Brain microvascular endothelial cell (primary cell): Measurements from ENCODE around the gene CFAP20DC.
"Not testable (repeated sequence)": the region's sequence is repeated elsewhere in the genome, so short reads cannot be mapped to it uniquely, and the experiment has no call there.

ENCODE experiments used
- DNase-seq: peaks from one replicate; pipeline ENCODE4 v3.0.0-alpha.2; 2020
- H3K27ac ChIP-seq: fragments of 250-450 bp; sonication (Bioruptor Pico); 2 replicates; pipeline ENCODE4 v1.5.1; 2020; ENCODE audit warnings: mild to moderate bottlenecking, moderate library complexity
- H3K27me3 ChIP-seq: fragments of 250-450 bp; sonication (Bioruptor Pico); replicated peaks from 2 replicates; pipeline ENCODE4 v1.5.1; 2020; ENCODE audit warnings: mild to moderate bottlenecking
- H3K36me3 ChIP-seq: fragments of 250-450 bp; sonication (Bioruptor Pico); replicated peaks from 2 replicates; pipeline ENCODE4 v1.5.1; 2020; ENCODE audit warnings: mild to moderate bottlenecking
- H3K4me3 ChIP-seq: 2 replicates; pipeline ENCODE4 v1.5.1; 2011; ENCODE audit warnings: low read depth, mild to moderate bottlenecking, control low read depth, low read length, moderate library complexity
- CTCF ChIP-seq: IDR thresholded peaks from 2 replicates; pipeline ENCODE4 v1.5.1; 2011; ENCODE audit warnings: low read depth, mild to moderate bottlenecking, moderate library complexity, low read length, control low read depth, inconsistent platforms; ENCODE audit errors: missing control alignments
- in situ Hi-C: cut with HindIII; loops from 2 replicates; pipeline ENCODE4 v1.10.0; 2017; ENCODE audit warnings: low sequenced_read_pairs, low pct_ligation_motif_present

CFAP20DC gene

DNA sequence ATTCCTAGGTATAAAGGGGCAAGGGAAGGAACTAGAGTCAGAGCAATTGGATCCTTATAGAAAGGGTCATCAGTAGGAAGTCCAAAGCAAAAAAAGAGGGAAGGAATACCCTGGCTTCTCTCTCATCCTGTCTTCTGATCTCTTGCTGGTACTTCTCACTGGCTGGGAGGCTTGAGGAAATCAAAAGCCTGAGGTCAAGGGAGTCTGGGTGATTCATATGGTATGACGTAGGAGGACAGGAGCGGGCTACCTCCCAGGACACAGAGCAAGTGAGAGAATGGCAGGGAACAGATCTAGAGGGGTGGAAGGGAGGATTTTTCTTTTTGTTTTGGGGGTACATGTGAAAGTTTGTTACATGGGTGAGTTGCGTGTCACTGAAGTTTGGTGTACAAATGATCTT is 76.0 kb downstream of the CFAP20DC start:
- Histone ChIP-seq H3K4me3 (no peak overlapping the region), H3K27me3 (no peaks in the 10 kb centered on the region), H3K36me3 (no peaks in the 10 kb centered on the region), H3K27ac (no peak overlapping the region)
- DNase-seq, result peak; percentile 86
- no peak for TF ChIP-seq CTCF
- in situ Hi-C loops, result no loop called here

- H3K27ac ChIP-seq, DNase-seq, H3K4me3 ChIP-seq, H3K27me3 ChIP-seq, in situ Hi-C loops, H3K36me3 ChIP-seq: not testable (repeated sequence)
Observed at GRCh38 chr3:58967866-58968265, 82.0 kb downstream of the CFAP20DC start.

DNA sequence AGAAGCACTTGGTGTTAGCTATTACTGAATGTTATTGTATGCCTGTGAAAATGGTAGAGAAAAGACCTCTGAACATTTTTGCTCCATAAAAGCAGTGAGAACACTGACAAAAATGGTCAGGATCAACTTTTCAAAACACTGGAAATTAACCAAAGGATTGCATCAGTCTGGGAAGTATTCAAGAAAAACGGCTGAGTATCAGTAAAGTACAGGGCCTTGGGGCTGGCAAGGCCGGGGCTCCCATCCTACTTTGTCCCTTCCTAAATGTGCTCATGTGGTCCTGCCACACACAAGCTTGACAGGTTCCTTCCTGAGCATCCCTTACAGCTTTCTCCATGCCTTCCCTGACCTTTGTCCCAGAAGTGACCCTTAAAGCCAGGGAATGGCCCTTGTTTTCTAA is 84.0 kb downstream of the CFAP20DC start:
- no peak overlapping the region for H3K27ac ChIP-seq
- no peak for TF ChIP-seq CTCF
- in situ Hi-C loops, result no loop called here

DNA sequence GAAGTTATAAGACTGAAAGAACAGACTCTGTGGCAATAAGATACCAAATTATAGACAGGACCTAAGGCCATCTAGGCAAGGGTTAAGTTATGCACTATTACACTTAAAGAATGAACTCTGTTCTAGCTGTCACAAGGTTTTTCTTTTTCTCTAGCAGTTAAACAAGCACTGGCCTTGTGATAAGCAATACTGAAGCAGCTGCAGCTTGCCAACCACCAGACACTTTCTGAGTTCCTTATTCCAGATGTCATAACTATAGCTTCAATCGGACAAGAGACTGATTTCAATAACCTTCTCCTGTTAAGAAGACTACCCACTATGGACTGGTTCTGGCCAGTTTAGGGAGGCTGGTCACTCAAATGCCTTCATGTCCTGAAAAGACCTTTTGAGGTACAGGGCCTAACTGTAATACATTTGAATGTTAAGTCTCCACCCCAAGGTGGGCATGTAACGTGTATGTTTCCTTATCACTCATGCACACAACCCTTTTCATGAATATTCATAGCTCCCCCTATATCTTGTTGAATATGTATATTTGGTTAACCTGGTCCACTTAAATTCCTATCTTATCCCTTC is 85.8 kb downstream of the CFAP20DC start:
- in situ Hi-C loops, result no loop called here
- Histone ChIP-seq H3K27ac (no peak overlapping the region), H3K36me3 (no peaks in the 10 kb centered on the region), H3K27me3 (no peaks in the 10 kb centered on the region), H3K4me3 (no peak overlapping the region)
- no peak for TF ChIP-seq CTCF
- DNase-seq, result no peak

More for the DNA sequence above, 84.0 kb downstream of the CFAP20DC start:
- Histone ChIP-seq H3K4me3 (no peak overlapping the region), H3K27me3 (no peaks in the 10 kb centered on the region), H3K36me3 (no peaks in the 10 kb centered on the region)
- no peak for DNase-seq

GRCh38 chr3:58962816-58963215 is 87.0 kb downstream of the CFAP20DC start:
- TF ChIP-seq CTCF, result no peak
- H3K36me3 ChIP-seq, result no peaks in the 10 kb centered on the region
- DNase-seq, result no peak
- H3K27me3 ChIP-seq, result no peaks in the 10 kb centered on the region
- in situ Hi-C loops, result no loop called here
- no peak overlapping the region for H3K4me3 ChIP-seq
- H3K27ac ChIP-seq, result no peak overlapping the region

- DNase-seq, result peak; percentile 11
Observed at GRCh38 chr3:58962040-58962651, 87.7 kb downstream of the CFAP20DC start.

More at GRCh38 chr3:58962040-58962651, 87.7 kb downstream of the CFAP20DC start:
- in situ Hi-C loops, result no loop called here
- Histone ChIP-seq H3K36me3 (no peaks in the 10 kb centered on the region), H3K27ac (no peak overlapping the region), H3K27me3 (no peaks in the 10 kb centered on the region), H3K4me3 (no peak overlapping the region)
- TF ChIP-seq CTCF, result no peak
